ENCODE data around the gene ZFP28.

Gene ZFP28

GRCh38 chr19:56508290-56508778 is 30.4 kb upstream of the ZFP28 start (continued):
- TF ChIP-seq HOXD13 (CRISPR knock-in tag; IDR thresholded peaks at IDR 0.05; ENCODE audit: borderline replicate concordance) (peak; percentile 65; the same call in 1 of the 2 replicates), ZFHX2 (tag by site-specific recombination; conservative IDR thresholded peaks at IDR 0.05) (peak; percentile 42; the same call in 1 of the 2 replicates), ZNF239 (tag by site-specific recombination; IDR thresholded peaks at IDR 0.05) (0 out of 2 replicates have a peak, but pooled peaks have one; percentile 11), ZNF26 (tag by site-specific recombination; IDR thresholded peaks at IDR 0.05) (no peak), ZNF280D (tag by site-specific recombination; IDR thresholded peaks at IDR 0.05) (0 out of 2 replicates have a peak, but pooled peaks have one; percentile 33), ZSCAN5A (tag by site-specific recombination; IDR thresholded peaks at IDR 0.05) (no peak), SALL2 (tag by site-specific recombination; IDR thresholded peaks at IDR 0.05; ENCODE audit: borderline replicate concordance) (no peak), SP2 (tag by site-specific recombination; IDR thresholded peaks at IDR 0.05) (no peak), KLF10 (tag by site-specific recombination; IDR thresholded peaks at IDR 0.05) (no peak), ZNF311 (tag by site-specific recombination; IDR thresholded peaks at IDR 0.05; ENCODE audit: borderline replicate concordance) (peak; percentile 58; the same call in 1 of the 2 replicates), HOXC10 (CRISPR knock-in tag; IDR thresholded peaks at IDR 0.05) (no peak), ZNF155 (tag by site-specific recombination; IDR thresholded peaks at IDR 0.05) (no peak), ZNF362 (tag by site-specific recombination; IDR thresholded peaks at IDR 0.05) (no peak), SP7 (tag by site-specific recombination; IDR thresholded peaks at IDR 0.05) (no peak), ZNF747 (tag by site-specific recombination; IDR thresholded peaks at IDR 0.05) (no peak), ZNF776 (tag by site-specific recombination; IDR thresholded peaks at IDR 0.05; ENCODE audit: borderline replicate concordance) (no peak), ZNF621 (tag by site-specific recombination; IDR thresholded peaks at IDR 0.05) (no peak), ZNF571 (tag by site-specific recombination; IDR thresholded peaks at IDR 0.05) (no peak; the same call in 1 of the 2 replicates), ZNF629 (tag by site-specific recombination; IDR thresholded peaks at IDR 0.05) (no peak), OVOL3 (tag by site-specific recombination; IDR thresholded peaks at IDR 0.05) (no peak), ZNF175 (tag by site-specific recombination; IDR thresholded peaks at IDR 0.05) (0 out of 2 replicates have a peak, but pooled peaks have one; percentile 3), PBX3 (CRISPR knock-in tag; IDR thresholded peaks at IDR 0.05) (no peak), ZNF530 (tag by site-specific recombination; IDR thresholded peaks at IDR 0.05; ENCODE audit: low read depth) (no peak; the same call in 1 of the 2 replicates), ZNF830 (tag by site-specific recombination; IDR thresholded peaks at IDR 0.05; ENCODE audit: low read depth) (no peak), RBAK (tag by site-specific recombination; IDR thresholded peaks at IDR 0.05) (no peak), ZNF157 (tag by site-specific recombination; IDR thresholded peaks at IDR 0.05) (no peak), ZFP69B (tag by site-specific recombination; IDR thresholded peaks at IDR 0.05) (no peak; the same call in 1 of the 2 replicates), ZNF658 (tag by site-specific recombination; IDR thresholded peaks at IDR 0.05) (no peak), ZNF19 (tag by site-specific recombination; IDR thresholded peaks at IDR 0.05; ENCODE audit: low read depth) (no peak), CTCF (tag by site-specific recombination; IDR thresholded peaks at IDR 0.05) (no peak), SCRT1 (tag by site-specific recombination; IDR thresholded peaks at IDR 0.05; ENCODE audit: borderline replicate concordance) (no peak)

All from HEK293 (cell line).